Nephron (organoid): ENCODE data around the gene SEMA3C.

Experiments used
- H3K27ac Mint-ChIP-seq, 3 experiments: 2 replicates each; pipeline ENCODE4 v1.8.0; 2020; ENCODE audit warnings: mixed read lengths in 3 of 3, mild to moderate bottlenecking in 2 of 3, moderate library complexity in 1 of 3
- H3K27me3 Mint-ChIP-seq: 2 replicates; pipeline ENCODE4 v1.8.0; 2021; ENCODE audit warnings: low read depth, mild to moderate bottlenecking, moderate library complexity, mixed read lengths
- H3K36me3 Mint-ChIP-seq: 2 replicates; pipeline ENCODE4 v1.8.0; 2020; ENCODE audit warnings: low read depth, mixed read lengths
- H3K4me1 Mint-ChIP-seq: 2 replicates; pipeline ENCODE4 v1.8.0; 2020; ENCODE audit warnings: mixed read lengths
- H3K4me3 Mint-ChIP-seq, 3 experiments: 2 replicates each; pipeline ENCODE4 v1.8.0; 2020; ENCODE audit warnings: mild to moderate bottlenecking in 3 of 3, mixed read lengths in 3 of 3, moderate library complexity in 2 of 3
- H3K9me3 Mint-ChIP-seq: 2 replicates; pipeline ENCODE4 v1.8.0; 2020; ENCODE audit warnings: mixed read lengths
- CTCF ChIP-seq, 3 experiments: fragments of 200-600 bp; sonication (generic); IDR thresholded peaks; one replicate each; pipeline ENCODE4 v1.5.0; 2021; ENCODE audit warnings: antibody characterized with exemption in 3 of 3; ENCODE audit not compliant: unreplicated experiment in 3 of 3

Gene SEMA3C

GRCh38 chr7:80821771-80822319, 97.0 kb downstream of the SEMA3C start:
- Mint-ChIP-seq H3K27me3 (no peaks in the 10 kb centered on the region), H3K4me1 (peaks cover 2% of the 10 kb centered on the region), H3K9me3 (no peaks in the 10 kb centered on the region), H3K27ac (peak overlapping the region in 2 of 3 experiments; percentile 0 to 44), H3K4me3 (no peak overlapping the region), H3K36me3 (peaks cover 7% of the 10 kb centered on the region)
- no peak for TF ChIP-seq CTCF (IDR thresholded peaks at IDR 0.05; ENCODE audit: unreplicated experiment in 3 of 3)

GRCh38 chr7:80819503-80819902, 99.3 kb downstream of the SEMA3C start:
- no peaks in the 10 kb centered on the region for H3K4me1 Mint-ChIP-seq
- peaks cover 14% of the 10 kb centered on the region for H3K36me3 Mint-ChIP-seq
- TF ChIP-seq CTCF (IDR thresholded peaks at IDR 0.05; ENCODE audit: unreplicated experiment in 3 of 3): no peak
- H3K9me3 Mint-ChIP-seq: no peaks in the 10 kb centered on the region
- H3K4me3 Mint-ChIP-seq: no peak overlapping the region
- no peaks in the 10 kb centered on the region for H3K27me3 Mint-ChIP-seq
- H3K27ac Mint-ChIP-seq: peak overlapping the region in 1 of 3 experiments; percentile 16

GRCh38 chr7:80818181-80818580, 100.7 kb downstream of the SEMA3C start:
- H3K27ac Mint-ChIP-seq: peak overlapping the region in 1 of 3 experiments; percentile 62
- no peak for TF ChIP-seq CTCF (IDR thresholded peaks at IDR 0.05; ENCODE audit: unreplicated experiment in 3 of 3)
- H3K27me3 Mint-ChIP-seq: no peaks in the 10 kb centered on the region
- H3K4me3 Mint-ChIP-seq: no peak overlapping the region
- peaks cover 18% of the 10 kb centered on the region for H3K36me3 Mint-ChIP-seq
- H3K4me1 Mint-ChIP-seq: no peaks in the 10 kb centered on the region
- H3K9me3 Mint-ChIP-seq: no peaks in the 10 kb centered on the region

DNA sequence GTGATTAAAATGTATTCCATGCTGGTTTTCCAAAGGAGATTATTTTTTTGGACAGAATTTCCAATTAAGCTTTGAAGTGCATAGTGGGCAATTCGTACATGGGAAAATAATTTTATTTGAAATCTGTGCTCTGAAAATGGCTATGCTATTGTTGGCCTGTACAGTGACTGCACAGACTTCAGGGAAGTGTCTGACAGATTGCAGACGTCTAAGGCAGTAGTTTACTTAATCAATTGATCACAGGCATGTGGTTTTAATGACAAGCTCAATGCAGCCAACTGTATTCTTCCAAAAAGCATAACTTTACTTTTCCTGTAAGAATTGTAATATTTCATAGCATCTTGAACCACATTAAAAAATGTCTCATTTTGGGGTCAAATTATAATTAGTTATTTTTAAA, 102.0 kb downstream of the SEMA3C start:
- H3K4me1 Mint-ChIP-seq: no peaks in the 10 kb centered on the region
- H3K9me3 Mint-ChIP-seq: no peaks in the 10 kb centered on the region
- no peak overlapping the region for H3K4me3 Mint-ChIP-seq
- peaks cover 18% of the 10 kb centered on the region for H3K36me3 Mint-ChIP-seq
- H3K27me3 Mint-ChIP-seq: no peaks in the 10 kb centered on the region
- no peak overlapping the region for H3K27ac Mint-ChIP-seq
- no peak for TF ChIP-seq CTCF (IDR thresholded peaks at IDR 0.05; ENCODE audit: unreplicated experiment in 3 of 3)

- TF ChIP-seq CTCF (IDR thresholded peaks at IDR 0.05; ENCODE audit: unreplicated experiment in 3 of 3): no peak
- Mint-ChIP-seq H3K36me3 (peaks cover 20% of the 10 kb centered on the region), H3K4me1 (no peaks in the 10 kb centered on the region), H3K27me3 (no peaks in the 10 kb centered on the region), H3K27ac (no peak overlapping the region), H3K4me3 (no peak overlapping the region), H3K9me3 (no peaks in the 10 kb centered on the region)
Measured at GRCh38 chr7:80815733-80816132, 103.1 kb downstream of the SEMA3C start.

DNA sequence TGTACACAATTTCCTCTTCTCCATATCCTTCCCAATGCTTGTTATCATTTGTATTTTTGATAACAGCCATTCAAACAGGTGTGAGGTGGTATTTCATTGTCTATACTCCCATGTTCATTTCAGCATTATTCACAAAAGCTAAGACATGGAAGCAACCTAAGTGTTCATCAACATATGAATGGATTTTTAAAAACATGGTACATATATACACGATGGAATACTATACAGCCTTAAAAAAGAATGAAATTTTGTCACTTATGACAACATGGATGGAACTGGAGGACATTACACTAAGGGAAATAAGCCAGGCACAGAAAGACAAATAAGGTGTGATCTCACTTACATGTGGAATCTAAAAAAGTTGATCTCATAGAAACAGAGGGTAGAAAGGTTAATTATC, 109.3 kb downstream of the SEMA3C start:
- no peak overlapping the region for H3K27ac Mint-ChIP-seq
- H3K27me3 Mint-ChIP-seq: no peaks in the 10 kb centered on the region
- H3K36me3 Mint-ChIP-seq: peaks cover 21% of the 10 kb centered on the region
- H3K4me1 Mint-ChIP-seq: peaks cover 9% of the 10 kb centered on the region
- TF ChIP-seq CTCF (IDR thresholded peaks at IDR 0.05; ENCODE audit: unreplicated experiment in 3 of 3): no peak
- H3K4me3 Mint-ChIP-seq: no peak overlapping the region
- H3K9me3 Mint-ChIP-seq: peaks cover 3% of the 10 kb centered on the region
